OCI-LY1 (cell line): Measurements from ENCODE around the gene CCDC74B.

Experiments used
- EZH2 ChIP-seq: fragments of 200-600 bp; sonication (generic), shearing (Covaris generic); IDR thresholded peaks from 2 replicates; pipeline ENCODE4 v1.8.0; 2017; ENCODE audit warnings: borderline replicate concordance, mixed run types, mild to moderate bottlenecking, antibody characterized with exemption, low read length, moderate library complexity, mixed read lengths
- TF ChIP-seq, protein P1 (sequence below): fragments of 200-600 bp; sonication (generic), shearing (Covaris generic); IDR thresholded peaks from 2 replicates; pipeline ENCODE4 v1.5.1; 2017; ENCODE audit warnings: mild to moderate bottlenecking, antibody characterized with exemption, low read length, moderate library complexity, mixed read lengths

GRCh38 chr2:130152816-130153595 lies 8.1 kb upstream of the CCDC74B start:
- no peak for TF ChIP-seq EZH2
- TF ChIP-seq, protein P1, sequence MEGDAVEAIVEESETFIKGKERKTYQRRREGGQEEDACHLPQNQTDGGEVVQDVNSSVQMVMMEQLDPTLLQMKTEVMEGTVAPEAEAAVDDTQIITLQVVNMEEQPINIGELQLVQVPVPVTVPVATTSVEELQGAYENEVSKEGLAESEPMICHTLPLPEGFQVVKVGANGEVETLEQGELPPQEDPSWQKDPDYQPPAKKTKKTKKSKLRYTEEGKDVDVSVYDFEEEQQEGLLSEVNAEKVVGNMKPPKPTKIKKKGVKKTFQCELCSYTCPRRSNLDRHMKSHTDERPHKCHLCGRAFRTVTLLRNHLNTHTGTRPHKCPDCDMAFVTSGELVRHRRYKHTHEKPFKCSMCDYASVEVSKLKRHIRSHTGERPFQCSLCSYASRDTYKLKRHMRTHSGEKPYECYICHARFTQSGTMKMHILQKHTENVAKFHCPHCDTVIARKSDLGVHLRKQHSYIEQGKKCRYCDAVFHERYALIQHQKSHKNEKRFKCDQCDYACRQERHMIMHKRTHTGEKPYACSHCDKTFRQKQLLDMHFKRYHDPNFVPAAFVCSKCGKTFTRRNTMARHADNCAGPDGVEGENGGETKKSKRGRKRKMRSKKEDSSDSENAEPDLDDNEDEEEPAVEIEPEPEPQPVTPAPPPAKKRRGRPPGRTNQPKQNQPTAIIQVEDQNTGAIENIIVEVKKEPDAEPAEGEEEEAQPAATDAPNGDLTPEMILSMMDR = no peak
